Panc1 (cell line): ENCODE results near the gene EPN1.
A peak's percentile ranks its signal among the peaks of the same experiment; 100 is the strongest.

Experiments used
- CTCF ChIP-seq: fragments of 450-650 bp; IDR thresholded peaks from 2 replicates; pipeline ENCODE4 v1.5.1; 2017; ENCODE audit warnings: mild to moderate bottlenecking
- POLR2AphosphoS5 ChIP-seq: IDR thresholded peaks from 2 replicates; pipeline ENCODE4 v1.6.1; 2012; ENCODE audit warnings: mild to moderate bottlenecking, low read depth, low read length, moderate library complexity
- REST ChIP-seq, 2 experiments: IDR thresholded peaks; 2 replicates each; pipeline ENCODE4 v1.6.1; 2011 to 2012; ENCODE audit warnings: low read depth in 2 of 2, control low read depth in 1 of 2, low read length in 1 of 2, mild to moderate bottlenecking in 1 of 2, moderate library complexity in 1 of 2; ENCODE audit not compliant: insufficient read depth in 1 of 2
- SIN3A ChIP-seq: IDR thresholded peaks from 2 replicates; pipeline ENCODE4 v1.6.1; 2012; ENCODE audit warnings: low read depth, mild to moderate bottlenecking, low read length, moderate library complexity, borderline replicate concordance; ENCODE audit not compliant: insufficient read depth
- TCF7L2 ChIP-seq: IDR thresholded peaks from 2 replicates; pipeline ENCODE4 v1.6.1; 2011; ENCODE audit warnings: mild to moderate bottlenecking, low read depth, low read length, inconsistent platforms

- TF ChIP-seq CTCF = no peak
- no peak for TF ChIP-seq TCF7L2
- peak; percentile 99 for TF ChIP-seq SIN3A
- TF ChIP-seq POLR2AphosphoS5 = peak; percentile 98
- TF ChIP-seq REST (IDR thresholded peaks at IDR 0.05; ENCODE audit: insufficient read depth in 1 of 2, low read depth in 2 of 2, low read length in 1 of 2) = peak in 1 of 2 experiments; percentile 71; a peak in 1 of 4 replicates
Observed at GRCh38 chr19:55674841-55675660, at the start of gene EPN1.
